K562 (cell line): ENCODE data around the gene KCTD11. TPM values are rescaled to one million over a fixed set of nuclear protein-coding genes. Genes with fewer than 3 reads are reported as not detected.

Experiments used
- ATAC-seq: fragments of 200-7000 bp; cut with Tn5 transposase; 3 replicates; pipeline ENCODE4 v1.9.1; 2020; ENCODE audit warnings: moderate library complexity
- BruUV-seq: library from RNA; stranded (reverse); fragments of 400-500 nt; replicated peaks from 2 replicates; lab custom pipeline; 2021; lab: Mats Ljungman, UMichigan
- CTCF ChIA-PET: fragments of 300-600 bp; formaldehyde crosslinking; extraction: SDS; loops from one replicate; lab custom pipeline; 2021; ENCODE audit warnings: low intra/inter-chr PET ratio; lab: Yijun Ruan, JAX
- POLR2A ChIA-PET: fragments of 300-600, 350-650 bp; sonication (Branson Sonifier 250); formaldehyde crosslinking; extraction: SDS; loops from one replicate; lab custom pipeline; 2021; ENCODE audit warnings: antibody characterized with exemption, inconsistent platforms; lab: Yijun Ruan, JAX
- DNase-seq, 4 experiments: peaks; one replicate each; pipeline versions ENCODE4 v3.0.0 to v3.0.0-alpha.2; 2011 to 2018; ENCODE audit warnings: low spot score in 3 of 4, mixed read lengths in 3 of 4; ENCODE audit errors: extremely low read depth in 1 of 4
- FAIRE-seq: peaks from 2 replicates; lab custom pipeline; 2011; peaks lifted over from hg19 to GRCh38; lab: Jason Lieb, UNC
- H2AFZ ChIP-seq: 2 replicates; pipeline ENCODE4 v1.6.0; 2011; ENCODE audit warnings: low read depth, low read length, control low read depth, inconsistent platforms
- H3K27ac ChIP-seq: fragments of 200-600 bp; 3 replicates; pipeline ENCODE4 v1.8.0; 2011; ENCODE audit warnings: low read depth, mild to moderate bottlenecking, control low read depth, inconsistent platforms, low read length, moderate library complexity, mixed read lengths; ENCODE audit errors: extremely low read depth
- H3K27me3 ChIP-seq, 2 experiments: fragments of 300-600 bp in 1 of 2; 2 replicates in 1 of 2; 3 replicates in 1 of 2; pipeline versions ENCODE4 v1.6.0 to v1.8.0; 2011; ENCODE audit warnings: inconsistent platforms in 2 of 2, low read length in 2 of 2, mild to moderate bottlenecking in 1 of 2, mixed read lengths in 1 of 2, moderate library complexity in 1 of 2; ENCODE audit not compliant: control insufficient read depth in 2 of 2, insufficient read depth in 2 of 2
- H3K36me3 ChIP-seq: fragments of 300-600 bp; 3 replicates; pipeline ENCODE4 v1.8.0; 2011; ENCODE audit warnings: mild to moderate bottlenecking, low read length, inconsistent platforms; ENCODE audit not compliant: control insufficient read depth, insufficient read depth
- H3K4me1 ChIP-seq, 2 experiments: fragments of 200-600 bp in 1 of 2; replicated peaks in 1 of 2; 2 replicates in 1 of 2; 3 replicates in 1 of 2; pipeline versions ENCODE4 v1.5.1 to v1.8.0; 2011; ENCODE audit warnings: inconsistent platforms in 2 of 2, low read length in 2 of 2, mild to moderate bottlenecking in 1 of 2, mixed read lengths in 1 of 2, moderate library complexity in 1 of 2; ENCODE audit not compliant: control insufficient read depth in 2 of 2, insufficient read depth in 2 of 2
- H3K4me2 ChIP-seq: 2 replicates; pipeline ENCODE4 v1.6.1; 2011; ENCODE audit warnings: low read length, control low read depth, inconsistent platforms, mixed read lengths; ENCODE audit not compliant: insufficient read depth
- H3K4me3 ChIP-seq: fragments of 200-600 bp; sonication (generic), shearing (Covaris generic); 2 replicates; pipeline ENCODE4 v1.5.1; 2016; ENCODE audit warnings: control low read depth, inconsistent platforms
- H3K79me2 ChIP-seq: fragments of 200-600 bp; 3 replicates; pipeline ENCODE4 v1.8.0; 2011; ENCODE audit warnings: low read length, inconsistent platforms; ENCODE audit not compliant: control insufficient read depth, insufficient read depth
- H3K9ac ChIP-seq, 2 experiments: 2 replicates each; pipeline versions ENCODE4 v1.6.0 to v1.6.1; 2011; ENCODE audit warnings: low read depth in 2 of 2, low read length in 2 of 2, control low read depth in 1 of 2, inconsistent platforms in 1 of 2, mild to moderate bottlenecking in 1 of 2, mixed read lengths in 1 of 2; ENCODE audit not compliant: insufficient read depth in 1 of 2
- H3K9me1 ChIP-seq: one replicate; pipeline ENCODE4 v1.6.0; 2011; ENCODE audit warnings: inconsistent platforms, mild to moderate bottlenecking, low read length, moderate library complexity; ENCODE audit not compliant: control insufficient read depth, insufficient read depth
- H3K9me3 ChIP-seq: replicated peaks from 2 replicates; pipeline ENCODE4 v1.5.1; 2011; ENCODE audit warnings: low read depth, low read length, inconsistent platforms; ENCODE audit not compliant: control insufficient read depth, insufficient read depth
- H4K20me1 ChIP-seq: replicated peaks from 2 replicates; pipeline ENCODE4 v1.6.1; 2011; ENCODE audit warnings: low read length, inconsistent platforms, mixed read lengths; ENCODE audit not compliant: control insufficient read depth, insufficient read depth
- FOSL1 ChIP-seq: fragments of 200-800 bp; sonication (Bioruptor generic); conservative IDR thresholded peaks from 2 replicates; pipeline ENCODE4 v1.6.1; 2016; ENCODE audit warnings: missing genetic modification characterization, missing compliant biosample characterization
- TEAD4 ChIP-seq, 2 experiments: sonication (generic) in 1 of 2; formaldehyde crosslinking in 1 of 2; IDR thresholded peaks; 2 replicates each; pipeline versions ENCODE4 v1.6.1 to v1.8.0; 2012 to 2022; ENCODE audit warnings: borderline replicate concordance in 1 of 2, inconsistent platforms in 1 of 2, low read length in 1 of 2, mild to moderate bottlenecking in 1 of 2, missing genetic modification reagents in 1 of 2
- ZBTB9 ChIP-seq: fragments of 450-650 bp; formaldehyde crosslinking; IDR thresholded peaks from 2 replicates; pipeline ENCODE4 v1.4.0; 2020; ENCODE audit warnings: mild to moderate bottlenecking, moderate library complexity
- ZNF444 ChIP-seq: fragments of 250-450 bp; sonication (Bioruptor Pico); IDR thresholded peaks from 2 replicates; pipeline ENCODE4 v1.4.0; 2020; ENCODE audit warnings: mild to moderate bottlenecking, moderate library complexity
- WGBS: fragments of 100-300 bp; shearing (Covaris generic); methylation state at CpG from one replicate; pipeline ENCODE4 v1.1.6; 2016; ENCODE audit warnings: low coverage, mixed read lengths; ENCODE audit not compliant: insufficient coverage; ENCODE audit errors: missing lambda C conversion rate; 5-methylcytosine and 5-hydroxymethylcytosine counted together
- in situ Hi-C: fragments of 300-500 bp; cut with MboI; formaldehyde crosslinking; loops from 4 replicates; pipeline ENCODE4 v1.15.0; 2018; ENCODE audit warnings: inconsistent platforms, mixed read lengths
- intact Hi-C: fragments of 100-400 bp; cut with micrococcal nuclease; formaldehyde crosslinking; loops from 2 replicates; pipeline ENCODE4 v1.14.2; 2022
- polyA plus RNA-seq, 8 experiments: library from polyadenylated mRNA; depleted of rRNA in 4 of 8; stranded (reverse) in 5 of 8; unstranded in 3 of 8; fragments of >200 nt; fragmentation: Nextera tagmentation in 2 of 8; fragmentation: Illumina TruSeq in 1 of 8; extraction: Ambion mirVana in 2 of 8; extraction: Trizol in 1 of 8; gene quantifications; 2 replicates each; pipeline versions ENCODE4 v1.2.1 to v1.2.3, GENCODE V29; 2011 to 2014; ENCODE audit warnings: inconsistent platforms in 1 of 8, missing spikeins in 1 of 8
- total RNA-seq, 7 experiments: library from RNA; depleted of rRNA in 6 of 7; stranded (reverse); fragments of >200 nt in 6 of 7; fragmentation: Illumina TruSeq in 2 of 7; extraction: Trizol in 2 of 7; gene quantifications; 2 replicates each; pipeline versions ENCODE4 v1.2.1 to v1.2.3, GENCODE V29; 2011 to 2021; ENCODE audit warnings: low replicate concordance in 1 of 7

KCTD11 gene
- total and polyA plus RNA-seq, 9 of the 15 experiments (the other 6 are each of a cell fraction or from before 2014, with no cell fraction given): 0.01 to 3.2 (median 2.5) TPM; not detected in 1

GRCh38 chr17:7355053-7355452 is 3.1 kb downstream of the KCTD11 start, which contains the start of gene TMEM95:
TSS of gene TMEM95 (plus strand) at chr17:7355156. CDS start at chr17:7355205, 49 bp downstream.
- ChIA-PET CTCF (no interaction called here), POLR2A (interaction anchor here (0.7 kb wide), 1 partner anchor 273 kb away, joined by 4 read pairs; the partner anchor contains the start of gene SAT2)
- Histone ChIP-seq H4K20me1 (no peaks in the 10 kb centered on the region), H3K4me3 (no peak within 1 kb of the TSS), H3K9ac (no peak within 1 kb of the TSS), H3K27me3 (no peaks in the 10 kb centered on the region), H3K36me3 (no peaks in the 10 kb centered on the region), H2AFZ (0 out of 2 replicates have a peak within 1 kb of the TSS, but pooled peaks have one; percentile 48), H3K27ac (no peak within 1 kb of the TSS), H3K4me1 (peaks cover 3 to 47% of the 10 kb centered on the region in 2 experiments; a peak in 3 of 5 replicates), H3K4me2 (no peak within 1 kb of the TSS), H3K79me2 (peaks cover 8% of the 10 kb centered on the region), H3K9me1 (no peaks in the 10 kb centered on the region), H3K9me3 (no peaks in the 10 kb centered on the region)
- no TSS peak for BruUV-seq
- TF ChIP-seq FOSL1 (tag) (no peak), ZBTB9 (CRISPR knock-in tag) (no peak), ZNF444 (CRISPR knock-in tag) (no peak), TEAD4 (IDR thresholded peaks at IDR 0.05; ENCODE audit: low read length) (no peak), TEAD4 (CRISPR knock-in tag; IDR thresholded peaks at IDR 0.05; ENCODE audit: borderline replicate concordance) (no peak)
- ATAC-seq (no peak), FAIRE-seq (no peak), DNase-seq (no peak)
- in situ Hi-C loops (loop anchor here (10.0 kb wide), 1 partner anchor 200 kb away; the partner anchor contains the start of gene TNFSF13), intact Hi-C loops (loop anchor here (5.0 kb wide), 2 partner anchors 147 to 207 kb away; partner anchors contain the start of gene SENP3)
- WGBS: 84% methylated on average over 5 of the region's 10 CpGs
